ENCODE measurements around the gene MARK1. TPM values are rescaled to one million over a fixed set of nuclear protein-coding genes. Genes with fewer than 3 reads are reported as not detected.

The MARK1 gene
- total RNA-seq (2021; ENCODE audit: unreplicated experiment) (not detected), Bru-seq, nascent RNA (percentile 16 among the genes with signal in this experiment), BruChase-seq, experiment 1, labeled RNA remaining after a 2-hour chase (percentile 10 among the genes with signal in this experiment), BruChase-seq, experiment 2, labeled RNA remaining after a 6-hour chase (percentile 14 among the genes with signal in this experiment)
- not detected for polyA plus RNA-seq (2012; ENCODE audit: insufficient read length)
- long read RNA-seq = 0 reads

- CTCF ChIA-PET = no interaction called here
- TF ChIP-seq CTCF (IDR thresholded peaks at IDR 0.05) (no peak), TCF7L2 (IDR thresholded peaks at IDR 0.05; ENCODE audit: low read depth, low read length) (no peak), REST (IDR thresholded peaks at IDR 0.05; ENCODE audit: insufficient read depth in 1 of 2, low read depth in 2 of 2, low read length in 1 of 2) (no peak), SIN3A (IDR thresholded peaks at IDR 0.05; ENCODE audit: borderline replicate concordance, insufficient read depth, low read depth, low read length) (no peak), POLR2AphosphoS5 (IDR thresholded peaks at IDR 0.05; ENCODE audit: low read depth, low read length) (no peak)
- H3K4me3 ChIP-seq (ENCODE audit: low read depth in 2 of 2, low read length in 2 of 2) = peak within 1 kb of the TSS; percentile 55 to 56
- BruUV-seq (replicated peaks) = no TSS peak
- no peaks in the 10 kb centered on the region for H3K4me1 ChIP-seq (ENCODE audit: control insufficient read depth, insufficient read depth, low read length)
- peaks cover 56% of the 10 kb centered on the region for H3K27me3 ChIP-seq (ENCODE audit: control insufficient read depth, insufficient read depth, low read length)
- no peaks in the 10 kb centered on the region for H3K36me3 ChIP-seq (ENCODE audit: control insufficient read depth, insufficient read depth, low read length)
- intact Hi-C loops (cut with micrococcal nuclease; ENCODE audit: unreplicated experiment) (loop anchor here (10.0 kb wide), 2 partner anchors 233 to 247 kb away; no protein-coding TSS in a partner anchor), in situ Hi-C loops (cut with HindIII; ENCODE audit: low pct_unique_long_range_greater_than_20kb, low sequenced_read_pairs) (no loop called here)
- POLR2A ChIA-PET = no interaction called here
- no peaks in the 10 kb centered on the region for H3K9me3 ChIP-seq (ENCODE audit: control insufficient read depth, insufficient read depth, low read depth, low read length)
- no peak within 1 kb of the TSS for H3K27ac ChIP-seq (ENCODE audit: low read length)
- ATAC-seq (peak; percentile 89), DNase-seq (ENCODE audit: low read depth, low spot score) (no peak)
These were observed at the start of gene MARK1 for GRCh38 chr1:220527908-220528678. Gene MARK1 (plus strand): TSS chr1:220528136. CDS start chr1:220528823, 687 bp downstream.

DNA sequence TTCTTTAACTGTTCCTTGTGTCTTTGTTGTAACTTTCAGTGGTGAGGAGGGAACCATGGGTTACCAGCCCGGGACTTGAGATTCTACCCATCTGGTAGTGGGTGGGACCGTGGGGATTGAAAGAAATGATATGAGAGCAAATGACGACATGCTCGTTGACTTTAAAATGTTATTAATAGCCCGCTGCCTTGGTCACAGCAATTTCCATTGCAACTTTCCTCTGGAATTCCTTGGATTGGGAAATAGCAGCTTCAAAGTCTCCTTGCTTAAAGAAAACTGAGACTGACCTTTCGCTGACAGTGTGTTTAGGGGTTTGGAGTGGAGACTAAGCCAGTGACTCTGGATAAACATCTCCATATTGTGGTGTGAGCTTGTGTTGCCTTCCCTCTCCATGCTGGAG, 44.2 kb upstream of the MARK1 start:
- no TSS peak for BruUV-seq (replicated peaks)
- in situ Hi-C loops (cut with HindIII; ENCODE audit: low pct_unique_long_range_greater_than_20kb, low sequenced_read_pairs) (no loop called here), intact Hi-C loops (cut with micrococcal nuclease; ENCODE audit: unreplicated experiment) (no loop called here)
- no peak overlapping the region for H3K27ac ChIP-seq (ENCODE audit: low read length)
- DNase-seq (ENCODE audit: low read depth, low spot score) (no peak), ATAC-seq (no peak)
- TF ChIP-seq SIN3A (IDR thresholded peaks at IDR 0.05; ENCODE audit: borderline replicate concordance, insufficient read depth, low read depth, low read length) = no peak
- no peak for TF ChIP-seq POLR2AphosphoS5 (IDR thresholded peaks at IDR 0.05; ENCODE audit: low read depth, low read length)
- TF ChIP-seq REST (IDR thresholded peaks at IDR 0.05; ENCODE audit: insufficient read depth in 1 of 2, low read depth in 2 of 2, low read length in 1 of 2) = no peak
- TF ChIP-seq TCF7L2 (IDR thresholded peaks at IDR 0.05; ENCODE audit: low read depth, low read length) = no peak
- no peak for TF ChIP-seq CTCF (IDR thresholded peaks at IDR 0.05)
- POLR2A ChIA-PET = no interaction called here
- no peaks in the 10 kb centered on the region for H3K4me1 ChIP-seq (ENCODE audit: control insufficient read depth, insufficient read depth, low read length)
- H3K9me3 ChIP-seq (ENCODE audit: control insufficient read depth, insufficient read depth, low read depth, low read length) = no peaks in the 10 kb centered on the region
- CTCF ChIA-PET = no interaction called here
- no peak overlapping the region for H3K4me3 ChIP-seq (ENCODE audit: low read depth in 2 of 2, low read length in 2 of 2)
- H3K36me3 ChIP-seq (ENCODE audit: control insufficient read depth, insufficient read depth, low read length) = no peaks in the 10 kb centered on the region
- H3K27me3 ChIP-seq (ENCODE audit: control insufficient read depth, insufficient read depth, low read length) = no peaks in the 10 kb centered on the region; the same call in 1 of the 2 replicates

All from Panc1 (cell line).